GM18502 (cell line): ENCODE results near the gene AGAP1.
"Not testable (repeated sequence)": the region's sequence is repeated elsewhere in the genome, so short reads cannot be mapped to it uniquely, and the experiment has no call there.

Experiments
- ATAC-seq: cut with Tn5 transposase; IDR thresholded peaks from one replicate; pipeline ENCODE4 v1.9.1; 2021; ENCODE audit warnings: mild to moderate bottlenecking; ENCODE audit not compliant: unreplicated experiment, poor library complexity

The AGAP1 gene

DNA sequence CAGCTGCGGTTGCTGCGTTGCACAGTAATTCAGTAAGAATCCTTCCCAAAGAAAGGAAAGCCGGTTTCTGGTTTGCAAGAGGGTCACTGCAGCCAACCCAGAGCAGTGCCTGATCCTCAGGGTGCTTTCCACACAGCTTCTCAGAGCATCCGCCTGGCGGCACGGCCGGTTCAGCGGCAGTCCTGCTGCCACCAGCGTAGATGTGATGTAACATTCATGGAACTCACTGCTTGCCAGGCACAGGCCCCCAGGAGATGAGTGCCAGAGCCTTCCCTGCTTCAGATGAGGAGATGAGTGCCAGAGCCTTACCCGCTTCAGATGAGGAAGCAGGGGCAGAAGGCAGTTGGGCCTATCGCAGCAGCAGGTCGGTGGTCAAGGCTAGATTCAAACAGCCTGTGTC, 444.1 kb downstream of the AGAP1 start:
- ATAC-seq = no peak

DNA sequence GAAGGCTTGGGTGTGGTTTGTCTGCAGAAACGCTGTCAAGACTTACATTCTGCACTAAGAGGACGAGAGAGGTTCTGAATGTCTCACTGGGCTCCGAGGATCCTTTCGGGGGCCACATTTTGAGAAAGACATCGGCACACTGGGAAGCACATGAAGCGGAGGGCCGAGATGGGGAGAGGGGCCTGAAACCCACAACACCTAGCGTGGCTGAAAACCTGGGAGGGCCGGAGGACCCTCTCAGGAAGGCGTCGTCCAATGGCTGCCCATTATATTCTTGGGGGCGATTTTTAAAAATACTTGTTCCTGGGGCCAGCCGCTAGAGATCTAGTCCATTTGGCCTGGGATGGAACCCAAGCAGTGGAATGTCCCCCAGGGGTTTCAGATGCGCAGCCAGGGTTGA, 444.8 kb downstream of the AGAP1 start:
- ATAC-seq = no peak

DNA sequence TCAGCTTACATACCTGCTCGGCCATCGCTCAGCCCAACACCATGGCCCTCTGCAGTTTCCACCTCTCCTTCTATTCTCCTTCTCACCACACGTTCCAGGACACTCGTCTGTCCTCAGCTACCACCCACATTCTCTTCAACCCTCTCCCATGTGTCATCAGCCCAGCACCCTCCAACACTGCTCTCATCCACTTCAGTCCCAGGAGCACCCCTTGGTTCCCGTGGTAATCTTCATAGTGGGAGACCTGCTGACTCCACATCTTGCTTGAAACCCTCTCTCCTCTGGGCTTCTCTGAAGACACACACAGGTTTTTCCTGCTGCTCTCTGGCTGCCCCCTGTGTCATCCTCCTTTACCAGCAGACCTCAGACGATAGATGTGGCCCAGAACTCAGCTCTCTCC, 445.6 kb downstream of the AGAP1 start:
- no peak for ATAC-seq

DNA sequence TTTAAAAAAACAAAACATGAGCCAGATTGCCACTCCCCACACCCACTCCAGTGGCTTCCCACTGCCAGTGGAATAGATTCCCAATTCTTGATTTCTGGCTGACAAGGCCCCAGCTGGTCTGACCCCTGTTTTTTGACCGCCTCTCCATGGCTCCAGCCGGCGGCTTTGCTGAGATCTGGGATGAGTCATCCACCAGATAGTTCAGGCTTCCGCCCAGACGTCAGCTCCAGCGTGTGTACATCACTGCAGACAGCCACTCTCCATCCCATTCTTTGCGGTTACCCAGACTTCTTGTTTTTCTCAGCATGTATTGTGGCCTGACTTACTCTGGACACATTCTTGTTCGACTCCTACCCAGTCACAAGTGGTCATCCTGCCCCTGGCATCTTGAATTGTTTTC, 446.5 kb downstream of the AGAP1 start:
- ATAC-seq = no peak

DNA sequence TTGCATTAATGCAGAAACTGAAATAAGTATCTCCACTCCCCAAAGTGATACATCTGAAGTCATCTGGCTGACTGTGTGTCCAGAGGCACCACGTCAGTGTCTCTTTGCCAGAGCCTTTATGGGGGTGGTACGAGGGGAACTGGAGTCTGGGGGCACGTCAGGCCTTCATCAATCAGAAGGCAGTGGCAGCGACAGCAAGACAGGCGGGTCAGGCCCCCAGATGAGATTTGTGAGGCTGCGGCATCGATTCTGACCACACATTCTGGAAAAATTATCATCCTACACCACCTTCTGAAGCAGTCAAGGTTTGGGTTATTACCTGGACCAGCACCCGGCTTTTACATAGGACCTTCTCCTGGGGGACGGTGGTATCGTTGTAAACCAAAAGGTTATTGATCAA, 450.7 kb downstream of the AGAP1 start:
- no peak for ATAC-seq

DNA sequence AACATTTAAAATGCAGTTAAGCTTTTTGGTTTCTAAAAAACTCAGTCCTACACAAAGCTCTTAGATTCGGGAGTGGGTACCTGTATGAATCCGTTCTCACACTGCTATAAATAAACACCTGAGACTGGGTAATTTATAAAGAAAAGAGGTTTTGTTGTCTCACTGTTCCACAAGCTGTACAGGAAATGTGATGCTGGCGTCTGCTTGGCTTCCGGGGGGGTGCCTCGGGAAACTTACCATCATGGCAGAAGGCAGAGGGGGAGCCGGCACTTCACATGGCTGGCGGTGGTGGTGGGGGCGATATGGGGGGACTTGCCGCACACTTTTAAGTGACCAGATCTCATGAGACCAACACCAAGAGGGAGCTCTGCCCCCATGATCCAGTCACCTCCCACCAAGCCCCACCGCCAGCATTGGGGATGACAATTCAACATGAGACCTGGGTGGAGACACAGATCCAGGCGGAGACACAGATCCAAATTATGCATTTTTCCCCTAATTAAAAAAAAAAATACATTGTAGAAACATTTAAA, 451.8 kb downstream of the AGAP1 start:
- ATAC-seq = no peak

DNA sequence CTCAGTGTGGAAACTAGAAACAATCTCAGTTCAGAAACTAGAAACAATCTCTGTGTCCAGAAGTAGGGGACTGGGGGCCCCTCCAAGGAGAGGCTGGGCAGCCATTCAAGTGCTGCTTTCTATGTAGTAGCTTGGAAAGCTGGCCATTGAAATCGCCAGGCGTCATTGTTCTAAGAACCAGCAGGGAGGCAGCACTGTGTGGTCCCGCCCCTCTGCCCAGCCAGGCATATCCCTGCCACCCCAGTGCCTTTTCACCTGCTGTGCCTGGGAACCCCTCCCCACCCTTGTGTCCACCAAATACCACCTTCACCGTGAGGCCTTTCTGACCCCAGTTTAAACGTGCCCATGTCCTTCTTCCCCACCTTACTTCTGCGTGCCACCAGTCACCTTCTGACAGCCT, 452.7 kb downstream of the AGAP1 start:
- ATAC-seq = no peak

DNA sequence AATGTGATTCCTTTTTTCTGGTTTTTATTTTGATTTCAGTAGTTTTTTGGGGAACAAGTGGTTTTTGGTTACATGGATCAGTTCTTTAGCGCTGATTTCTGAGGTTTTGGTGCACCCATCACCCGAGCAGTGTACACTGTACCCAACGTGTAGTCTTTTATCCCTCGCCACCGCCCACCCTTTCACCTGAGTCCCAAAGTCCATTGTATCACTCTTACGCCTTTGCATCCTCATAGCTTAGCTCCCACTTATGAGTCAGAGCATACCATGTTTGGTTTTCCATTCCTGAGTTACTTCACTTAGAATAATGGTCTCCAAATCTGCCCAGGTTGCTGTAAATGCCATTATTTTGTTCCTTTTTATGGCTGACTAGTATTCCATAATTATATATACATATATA, 453.2 kb downstream of the AGAP1 start:
- ATAC-seq = not testable (repeated sequence)

DNA sequence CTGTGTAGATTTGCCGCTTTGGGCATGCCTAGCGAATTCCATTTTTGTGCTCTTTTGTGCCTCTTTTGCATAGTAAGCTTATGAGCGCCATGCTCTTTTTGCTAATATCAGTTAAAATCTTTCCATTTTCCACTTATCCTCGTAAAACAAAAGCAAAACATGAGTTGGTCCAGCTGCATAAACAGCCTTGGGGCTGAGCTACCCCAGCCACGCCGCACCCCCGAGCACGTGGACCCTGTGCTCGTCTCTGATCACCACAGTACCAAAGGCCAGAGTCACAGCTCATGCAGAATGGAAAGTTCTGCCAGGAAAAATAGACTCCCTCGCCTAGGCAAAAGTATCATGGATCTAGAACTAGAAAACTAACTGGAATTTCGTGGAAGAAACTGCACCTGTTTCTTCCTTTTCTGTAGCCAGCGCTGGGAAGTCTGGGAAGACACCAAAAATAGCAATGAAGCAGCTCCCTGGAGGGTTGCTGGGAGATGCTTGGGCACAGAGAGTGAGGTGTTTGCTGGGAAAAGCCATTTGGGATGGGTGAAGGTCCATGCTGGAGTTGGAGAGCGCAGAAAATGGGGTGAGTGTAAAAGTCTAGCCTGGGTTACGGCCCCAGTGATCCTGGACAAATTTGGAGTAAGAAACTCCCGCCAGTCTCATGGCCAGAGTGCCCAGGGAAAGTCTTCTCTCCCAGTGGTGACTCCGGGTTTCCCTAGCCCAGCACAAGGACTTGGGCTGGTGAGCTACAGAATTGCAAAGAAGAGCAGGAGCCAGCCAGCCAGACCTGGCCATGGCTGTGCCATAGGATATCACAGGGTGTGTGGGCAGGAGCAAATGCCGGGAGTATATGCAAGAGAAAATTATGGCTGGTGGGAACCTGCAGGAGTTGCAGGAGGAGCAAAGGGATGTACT, 456.0 kb downstream of the AGAP1 start:
- no peak for ATAC-seq

DNA sequence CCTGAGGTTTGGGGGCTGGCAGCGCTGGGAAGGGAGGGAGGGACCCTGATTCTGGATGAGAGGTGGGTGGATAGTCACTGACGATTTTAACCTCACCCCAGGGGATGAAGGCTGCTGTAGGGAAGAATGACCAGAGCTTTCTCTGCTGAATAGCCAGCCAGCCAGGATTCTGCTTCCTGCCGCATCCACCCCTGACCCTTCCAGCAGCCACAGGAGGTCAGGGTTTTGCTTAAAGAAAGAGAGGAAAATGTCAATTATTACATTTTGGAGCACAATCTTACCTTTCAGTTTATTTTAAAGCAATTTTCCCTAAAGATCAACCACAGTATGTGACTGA, 456.6 kb downstream of the AGAP1 start:
- ATAC-seq = no peak

DNA sequence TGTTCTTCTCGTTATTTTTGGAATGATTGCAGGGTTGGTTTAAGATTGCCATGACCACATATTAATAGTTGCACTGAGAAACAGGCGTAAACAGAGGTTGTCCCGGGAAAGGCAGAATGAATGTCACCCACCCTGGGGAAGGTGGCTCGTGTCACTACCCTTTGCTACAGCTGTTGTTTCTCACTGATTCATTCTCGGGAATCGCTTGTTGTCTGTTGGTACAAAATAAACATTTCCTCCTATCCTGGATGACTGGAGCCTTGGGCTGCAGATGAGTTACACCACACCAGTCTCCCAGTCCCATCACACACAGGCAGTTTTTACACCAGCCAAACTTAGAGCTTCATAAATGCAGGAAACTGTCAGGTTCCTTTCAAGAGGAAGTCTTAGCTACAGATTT, 457.6 kb downstream of the AGAP1 start:
- no peak for ATAC-seq

DNA sequence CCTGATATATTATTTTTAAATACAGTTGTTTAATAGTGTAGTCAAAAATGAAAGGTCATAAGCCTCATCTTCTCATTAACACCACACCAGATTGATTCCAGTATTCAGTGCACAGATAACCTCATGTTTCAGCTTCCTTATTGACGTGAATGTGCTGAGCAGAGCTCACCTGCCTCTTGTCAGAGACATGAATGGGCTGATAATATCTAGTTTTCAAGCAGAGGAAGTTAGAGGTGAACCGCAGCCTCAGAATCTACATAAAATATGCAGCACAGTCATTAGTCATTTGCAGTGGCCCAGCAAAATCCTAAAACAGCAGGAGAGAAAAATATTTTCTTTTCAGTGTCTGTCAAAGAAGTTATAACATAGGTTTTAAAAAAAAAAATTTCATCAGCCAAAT, 458.1 kb downstream of the AGAP1 start:
- ATAC-seq = peak; percentile 52

DNA sequence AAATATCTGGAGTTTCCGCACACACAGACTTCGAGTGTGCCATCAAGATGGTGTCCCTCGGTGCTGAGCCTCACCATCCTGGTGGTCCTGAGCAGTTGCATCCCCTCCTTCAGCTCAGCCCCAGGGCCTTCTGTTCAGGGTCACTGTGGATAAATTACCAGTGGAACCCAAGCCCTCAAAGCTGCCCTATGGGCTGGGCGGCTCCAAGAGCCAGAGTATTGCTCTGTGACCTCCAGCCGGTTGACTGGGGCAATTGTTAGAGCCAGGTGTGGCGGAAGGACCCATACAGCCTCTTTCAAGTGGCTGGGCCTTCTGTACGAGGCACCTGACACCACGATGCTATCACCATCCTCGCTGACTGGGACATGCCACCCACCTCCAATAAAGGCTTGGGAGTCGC, 458.9 kb downstream of the AGAP1 start:
- ATAC-seq = no peak

DNA sequence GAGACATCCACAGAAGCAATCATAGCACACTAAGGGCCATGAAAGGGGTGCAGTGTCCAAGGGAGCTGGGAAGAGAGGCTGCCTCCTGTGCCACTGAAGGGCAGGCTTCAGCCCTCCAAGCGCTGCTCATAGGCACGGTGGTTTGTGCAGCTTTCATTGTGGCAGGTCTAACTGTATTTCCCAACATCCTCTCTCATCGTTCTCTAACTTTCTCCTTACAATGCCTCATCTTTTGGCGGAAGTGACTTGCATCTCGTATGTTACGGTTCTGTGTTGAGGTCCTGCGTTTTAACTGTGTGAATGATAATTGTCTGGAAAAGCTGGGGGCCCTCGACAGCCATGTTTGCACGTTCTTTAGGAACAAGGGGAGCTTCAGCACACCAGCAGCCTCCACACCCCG, 460.4 kb downstream of the AGAP1 start:
- no peak for ATAC-seq

DNA sequence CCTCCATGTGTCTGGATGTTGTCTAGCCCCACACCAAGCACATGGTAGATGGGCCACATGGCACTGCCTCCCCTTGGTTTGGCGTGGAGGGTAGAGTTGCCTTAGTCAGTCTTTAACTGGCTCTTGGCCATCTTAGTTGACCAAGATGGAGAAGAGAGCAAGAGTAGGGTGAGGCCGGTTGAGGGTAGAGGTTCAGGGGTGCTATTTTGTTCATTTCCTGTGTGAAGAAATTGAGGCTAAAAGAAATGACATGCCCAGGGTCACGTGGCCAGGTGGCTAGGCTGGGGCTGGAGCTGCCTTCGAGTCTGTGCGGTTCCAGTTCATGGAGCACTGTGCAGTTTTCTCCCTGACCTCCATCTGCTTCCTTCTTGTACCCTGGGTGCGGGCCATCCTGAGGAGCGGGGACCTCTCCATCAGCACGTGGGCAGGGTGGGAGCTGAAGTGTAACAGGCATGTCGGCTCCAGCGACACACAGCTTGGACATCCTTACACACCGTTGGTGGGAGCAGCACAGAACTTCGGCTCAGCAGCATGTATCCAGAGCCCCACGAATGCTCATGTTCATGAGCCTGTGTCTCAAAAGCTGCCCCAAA, 461.1 kb downstream of the AGAP1 start:
- ATAC-seq = no peak

DNA sequence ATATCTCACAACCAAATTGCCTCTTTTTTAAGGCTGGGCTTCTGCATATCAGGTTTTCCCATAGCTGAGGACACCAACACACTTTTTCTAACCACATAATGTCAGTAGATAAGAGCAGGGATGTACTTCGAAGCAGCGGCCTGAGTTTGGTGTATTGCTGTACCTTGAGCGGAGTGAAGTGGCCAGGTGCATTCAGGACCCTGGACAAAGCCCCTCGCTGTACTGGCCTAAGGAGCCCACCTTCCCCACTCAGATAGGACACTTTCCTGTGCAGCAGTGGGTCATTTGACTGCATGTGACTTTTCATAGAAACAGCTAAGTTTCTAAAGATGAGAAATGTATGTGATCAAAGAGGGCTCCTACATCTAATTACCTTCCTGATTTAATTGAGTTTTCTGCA, 461.8 kb downstream of the AGAP1 start:
- no peak for ATAC-seq

DNA sequence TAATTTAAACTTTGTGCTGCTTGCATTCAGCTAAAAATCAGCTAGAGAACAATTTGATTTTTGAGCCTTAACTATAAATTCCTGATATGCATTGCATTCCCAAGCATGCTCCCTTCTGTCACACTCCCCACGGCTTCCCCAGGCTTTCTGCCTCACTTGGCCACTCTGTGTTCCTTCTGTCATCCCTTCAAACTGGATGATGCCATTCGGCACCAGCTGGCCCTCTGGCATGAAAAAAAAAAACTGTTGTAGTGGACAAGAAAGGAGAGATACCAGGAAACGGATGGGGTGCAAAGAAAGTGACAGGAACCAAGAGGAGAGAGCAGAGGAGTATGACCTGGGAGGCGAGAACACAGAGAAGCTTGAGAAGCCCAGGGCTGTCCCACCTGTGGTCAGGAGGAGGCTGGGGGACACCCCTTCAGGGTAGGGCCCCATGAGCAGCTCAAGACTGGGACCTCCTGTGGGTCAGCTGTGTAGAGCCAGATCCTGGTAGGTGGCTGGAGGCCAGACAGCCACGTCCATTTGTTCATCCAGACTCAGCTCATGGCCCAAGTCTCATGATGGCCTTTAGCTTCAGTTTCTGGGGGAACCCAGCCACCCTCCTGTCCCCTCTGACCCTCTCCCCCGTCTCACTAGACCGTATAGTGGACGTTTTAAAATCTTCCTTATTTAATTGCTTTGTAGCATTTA, 462.6 kb downstream of the AGAP1 start:
- no peak for ATAC-seq

DNA sequence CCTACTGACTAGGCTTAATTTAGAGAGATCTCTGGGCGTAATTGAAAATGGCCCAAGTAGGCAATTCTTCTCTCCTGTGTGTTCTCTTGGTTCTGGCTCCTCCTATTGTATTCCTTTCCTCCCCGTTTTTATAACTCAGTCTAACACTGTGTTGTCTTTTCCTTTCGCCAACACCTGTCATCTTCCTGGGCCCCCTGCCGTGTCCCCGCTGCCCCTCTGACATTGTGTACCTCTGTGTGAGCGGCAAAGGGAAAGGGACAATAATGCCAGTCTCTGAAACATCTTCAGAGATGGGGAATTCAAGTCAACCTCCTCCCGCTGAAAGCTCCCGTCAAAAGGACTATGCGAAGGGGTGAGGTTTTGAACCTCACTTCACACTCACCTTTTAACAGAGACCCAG, 463.4 kb downstream of the AGAP1 start:
- ATAC-seq = no peak

DNA sequence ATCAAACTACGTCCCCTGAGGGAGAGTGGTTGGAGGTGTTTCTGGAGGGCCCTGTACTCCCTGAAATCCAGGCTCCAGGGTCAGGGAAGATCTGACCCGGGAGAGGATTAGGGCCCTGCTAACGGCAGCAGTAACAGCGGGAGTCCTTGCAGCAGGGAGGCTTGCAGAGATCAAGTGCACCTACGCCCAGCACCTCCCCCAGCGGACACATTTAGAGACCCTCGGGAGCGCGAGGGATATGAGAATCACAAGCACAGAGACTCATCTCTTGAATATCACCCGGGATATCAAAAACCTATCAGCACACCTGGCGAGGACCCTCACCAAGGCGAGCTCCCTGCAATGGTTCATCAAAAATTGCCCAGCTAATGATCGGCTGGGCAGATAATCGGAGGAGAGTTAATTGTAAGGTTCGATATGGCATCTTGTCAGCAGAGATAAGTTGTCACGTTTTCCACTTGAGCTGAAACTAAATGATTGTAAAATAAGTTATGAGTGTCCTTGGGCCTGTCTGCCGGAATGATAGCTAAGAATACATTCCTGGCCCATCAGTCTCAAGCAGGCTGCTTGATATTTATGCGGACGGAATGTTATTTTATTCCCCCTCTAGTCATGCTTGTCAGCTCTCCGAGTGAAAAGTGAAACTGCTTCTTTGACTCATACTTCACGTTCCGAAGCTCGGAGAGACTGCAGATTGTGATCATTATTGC, 464.5 kb downstream of the AGAP1 start:
- no peak for ATAC-seq

DNA sequence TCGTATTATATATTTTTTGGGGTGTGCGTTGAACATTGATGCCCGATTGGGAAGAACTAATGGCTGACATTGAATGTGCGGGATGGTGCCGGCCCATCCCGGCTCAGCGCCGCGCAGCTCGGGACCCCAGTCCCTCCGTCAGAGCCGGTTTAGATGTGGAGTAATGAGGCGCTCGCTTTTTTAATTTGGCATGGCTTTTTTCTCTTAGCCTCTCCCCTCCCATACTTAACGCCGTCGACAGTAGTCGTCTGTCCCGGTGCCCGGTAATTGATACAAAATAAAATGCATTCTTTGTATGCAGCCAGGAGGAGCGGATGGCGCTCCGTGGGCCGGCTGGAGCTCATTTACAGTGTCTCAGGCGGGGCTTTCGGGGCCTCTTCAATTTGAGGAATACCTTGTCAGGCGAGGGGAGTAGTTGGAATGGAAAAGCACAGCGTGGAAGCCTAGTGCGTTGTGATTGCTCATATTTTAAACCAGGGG, 465.1 kb downstream of the AGAP1 start:
- no peak for ATAC-seq
